ENCODE measurements around the gene WDR54.
"Not testable (repeated sequence)": the region's sequence is repeated elsewhere in the genome, so short reads cannot be mapped to it uniquely, and the experiment has no call there.

The WDR54 gene

DNA sequence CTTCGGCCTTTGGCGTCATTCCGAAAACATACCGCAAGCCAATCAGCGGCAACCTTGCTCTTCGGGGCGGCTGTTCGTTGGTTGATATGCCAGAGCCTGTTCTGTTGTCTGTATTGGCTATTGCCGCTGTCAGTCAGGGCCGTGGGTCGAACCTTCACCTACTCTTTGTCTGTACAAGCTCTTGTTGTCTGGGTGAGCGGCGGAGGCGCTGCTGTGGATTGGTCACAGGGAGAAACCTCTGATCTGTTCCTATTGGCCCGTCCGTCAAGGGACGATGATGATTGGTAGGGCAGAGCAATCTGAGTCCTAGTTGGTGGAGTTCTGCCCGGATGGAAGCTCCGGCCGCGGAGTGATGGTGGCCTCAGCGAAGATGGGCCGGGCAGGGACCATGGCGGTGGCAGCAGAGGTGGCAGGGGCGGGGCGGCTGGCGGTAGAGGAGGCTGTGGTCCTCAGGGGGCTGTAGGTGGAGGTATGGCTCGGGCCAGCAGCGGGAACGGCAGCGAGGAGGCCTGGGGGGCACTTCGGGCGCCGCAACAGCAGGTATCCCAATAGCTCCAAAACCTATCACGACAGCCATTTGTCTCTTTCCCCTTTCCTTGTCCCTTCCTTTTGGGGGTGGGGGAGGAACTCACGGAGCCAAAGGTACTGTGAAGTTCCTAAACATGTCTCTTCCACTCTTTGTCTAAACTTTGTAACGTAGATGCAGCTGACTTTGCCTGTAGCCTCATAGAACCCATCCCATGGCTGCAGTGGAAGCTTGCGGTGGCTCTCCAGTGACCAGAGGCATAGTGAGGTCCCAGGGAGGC is 36.8 kb downstream of the WDR54 start, which contains the start of gene WBP1:
TSS of gene WBP1 (plus strand) at position 307 of the 806 bp plus-strand sequence. CDS start at position 472, 165 bp downstream.
- peak; percentile 99 to 100 for DNase-seq

- no peak for DNase-seq
Observed at GRCh38 chr2:74458938-74459363, 37.4 kb downstream of the WDR54 start.

DNA sequence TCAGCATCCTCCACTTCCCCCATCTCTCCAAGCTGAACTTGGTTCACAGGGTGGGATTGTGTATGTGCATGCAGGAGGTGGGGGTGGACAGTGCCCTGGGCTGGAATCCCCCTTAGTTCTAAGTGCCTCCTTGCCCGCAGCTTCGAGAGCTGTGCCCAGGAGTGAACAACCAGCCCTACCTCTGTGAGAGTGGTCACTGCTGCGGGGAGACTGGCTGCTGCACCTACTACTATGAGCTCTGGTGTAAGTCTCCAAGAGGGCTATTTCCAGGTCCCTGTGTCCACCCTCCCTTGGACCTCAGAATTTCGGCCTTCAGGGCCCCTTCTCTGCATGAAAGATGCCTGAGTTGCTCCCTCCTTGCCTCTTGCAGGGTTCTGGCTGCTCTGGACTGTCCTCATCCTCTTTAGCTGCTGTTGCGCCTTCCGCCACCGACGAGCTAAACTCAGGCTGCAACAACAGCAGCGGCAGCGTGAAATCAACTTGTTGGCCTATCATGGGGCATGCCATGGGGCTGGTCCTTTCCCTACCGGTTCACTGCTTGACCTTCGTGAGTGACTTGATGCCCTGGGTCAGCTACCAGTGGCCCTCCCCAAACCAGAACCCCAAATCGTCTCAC is 38.1 kb downstream of the WDR54 start:
- not testable (repeated sequence) for DNase-seq

GRCh38 chr2:74460187-74460586 is 38.7 kb downstream of the WDR54 start:
- not testable (repeated sequence) for DNase-seq

DNA sequence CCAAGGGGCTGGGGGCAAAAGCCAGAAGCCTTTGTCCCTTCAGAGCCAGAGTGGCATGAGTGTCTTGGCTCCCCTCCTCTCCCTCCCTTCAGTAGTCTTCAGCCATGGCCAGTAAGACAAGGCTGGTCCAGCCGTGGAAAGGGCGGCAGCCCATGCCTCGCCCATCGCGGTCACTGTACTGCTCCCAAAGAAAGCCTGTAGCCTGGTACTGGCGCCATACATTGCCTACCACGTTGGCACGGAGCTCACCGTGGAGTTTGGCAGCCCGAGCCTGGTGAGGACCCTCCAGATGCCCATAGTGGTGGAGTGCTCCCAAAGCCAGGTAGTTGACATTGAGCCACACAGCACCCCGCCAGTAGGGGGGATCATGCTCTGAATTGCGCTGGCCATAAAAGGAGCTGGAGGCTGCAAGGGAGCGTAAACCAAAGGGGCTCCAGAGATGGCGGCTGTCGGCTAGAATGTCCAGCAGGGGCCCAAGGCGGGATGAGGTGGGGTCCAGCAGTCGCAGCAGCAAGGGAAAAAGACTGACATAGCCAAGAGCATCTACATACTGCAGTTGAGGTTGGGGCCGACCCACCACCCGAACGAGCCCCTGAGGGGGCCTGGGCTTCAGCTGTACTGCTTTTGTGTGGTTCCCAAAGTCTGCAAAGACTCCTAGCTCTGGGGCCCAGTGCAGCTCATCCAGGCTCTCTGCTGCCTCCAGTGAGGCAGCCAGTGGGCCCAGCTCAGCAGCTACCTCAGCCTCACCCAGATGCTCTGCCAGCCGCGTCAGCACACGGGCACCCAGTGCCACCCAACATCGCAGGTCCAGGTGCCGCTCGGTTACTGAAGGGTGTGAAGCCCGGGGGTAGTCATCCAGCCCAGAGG is 39.9 kb downstream of the WDR54 start:
- DNase-seq, result no peak

DNA sequence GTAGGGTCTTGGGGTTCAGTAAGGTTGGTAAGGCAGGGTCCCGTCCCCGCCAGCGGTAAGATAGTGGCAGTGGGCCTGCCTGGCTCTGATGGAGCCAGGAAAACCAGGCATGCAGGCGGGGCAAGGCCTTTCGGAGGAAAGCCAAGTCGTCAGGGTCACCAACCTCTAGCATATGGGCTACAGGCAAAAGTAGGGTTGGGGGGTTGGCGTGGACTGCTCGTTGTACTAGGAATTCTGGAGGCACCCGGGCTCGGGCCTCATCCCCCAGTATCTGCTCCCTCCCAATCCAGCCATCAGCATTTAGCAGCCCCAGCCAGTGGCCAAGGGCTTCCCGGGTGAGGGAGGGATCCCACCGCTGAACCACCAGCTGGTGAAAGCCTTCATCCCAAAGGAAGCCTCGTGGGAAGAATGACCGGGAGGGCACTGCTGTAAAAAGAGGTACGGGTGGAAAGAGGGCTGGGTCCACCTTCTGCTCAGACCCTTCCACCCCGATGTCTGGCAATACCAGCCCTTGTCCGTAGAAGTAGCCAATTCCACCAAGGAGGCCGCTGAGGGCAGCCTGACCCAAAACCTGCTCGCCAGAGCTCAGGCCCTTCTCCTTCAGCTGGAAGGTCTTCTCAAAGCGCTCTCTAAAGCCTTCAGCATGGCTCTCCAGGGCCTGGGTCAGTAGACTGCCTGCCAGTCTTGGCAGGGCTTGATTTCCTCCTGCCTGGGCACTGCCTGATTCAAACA is 40.7 kb downstream of the WDR54 start:
- no peak for DNase-seq

DNA sequence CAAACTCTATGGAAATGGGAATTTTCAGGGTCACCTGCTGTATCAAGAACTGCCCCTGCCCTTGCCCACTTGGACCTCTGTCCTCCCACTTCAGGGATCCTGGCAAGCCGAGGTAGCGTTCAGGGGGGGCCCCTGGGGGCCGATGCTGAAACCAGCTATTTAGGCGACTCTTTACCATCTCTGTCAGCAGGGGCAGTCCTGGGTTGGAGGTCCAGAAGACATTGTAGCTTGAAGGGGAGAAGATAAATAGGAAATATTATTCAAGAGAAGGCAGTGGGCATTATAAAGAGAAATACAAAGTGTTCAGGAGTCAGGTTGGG is 41.2 kb downstream of the WDR54 start:
- DNase-seq, result no peak

DNA sequence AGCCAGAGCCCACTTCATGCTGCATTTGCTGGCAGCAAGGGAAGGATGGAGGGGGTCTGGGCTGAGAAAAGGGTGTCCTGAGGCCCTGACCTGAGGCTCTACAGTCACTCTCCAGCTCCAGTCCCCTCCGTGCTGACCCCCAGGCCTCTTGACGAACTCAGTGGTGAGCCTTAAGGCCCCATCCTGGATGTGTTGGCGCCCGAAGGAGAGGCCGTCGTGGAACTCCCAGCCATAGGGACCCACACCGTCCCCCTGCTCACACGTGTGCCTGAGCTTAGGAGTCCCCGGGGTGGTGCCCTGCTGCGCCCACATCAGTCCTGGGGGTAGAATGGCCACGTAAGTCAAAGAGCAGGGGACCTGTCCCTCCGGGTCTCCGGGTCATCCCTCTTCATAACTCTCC is 42.9 kb downstream of the WDR54 start:
- DNase-seq, result no peak

DNA sequence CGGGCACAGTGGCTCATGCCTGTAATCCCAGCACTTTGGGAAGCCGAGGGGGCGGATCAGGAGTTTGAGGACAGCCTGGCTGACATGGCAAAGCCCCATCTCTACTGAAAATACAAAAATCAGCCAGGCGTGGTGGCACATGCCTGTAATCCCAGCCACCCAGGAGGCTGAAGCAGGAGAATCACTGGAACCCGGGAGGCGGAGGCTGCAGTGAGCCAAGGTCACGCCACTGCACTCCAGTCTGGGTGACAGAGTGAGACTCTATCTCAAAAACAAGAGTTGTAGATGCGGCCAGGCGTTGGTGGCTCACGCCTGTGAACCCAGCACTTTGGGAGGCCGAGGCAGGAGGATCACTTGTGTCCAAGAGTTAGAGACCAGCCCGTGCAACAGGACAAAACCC is 49.2 kb downstream of the WDR54 start:
- not testable (repeated sequence) for DNase-seq

DNA sequence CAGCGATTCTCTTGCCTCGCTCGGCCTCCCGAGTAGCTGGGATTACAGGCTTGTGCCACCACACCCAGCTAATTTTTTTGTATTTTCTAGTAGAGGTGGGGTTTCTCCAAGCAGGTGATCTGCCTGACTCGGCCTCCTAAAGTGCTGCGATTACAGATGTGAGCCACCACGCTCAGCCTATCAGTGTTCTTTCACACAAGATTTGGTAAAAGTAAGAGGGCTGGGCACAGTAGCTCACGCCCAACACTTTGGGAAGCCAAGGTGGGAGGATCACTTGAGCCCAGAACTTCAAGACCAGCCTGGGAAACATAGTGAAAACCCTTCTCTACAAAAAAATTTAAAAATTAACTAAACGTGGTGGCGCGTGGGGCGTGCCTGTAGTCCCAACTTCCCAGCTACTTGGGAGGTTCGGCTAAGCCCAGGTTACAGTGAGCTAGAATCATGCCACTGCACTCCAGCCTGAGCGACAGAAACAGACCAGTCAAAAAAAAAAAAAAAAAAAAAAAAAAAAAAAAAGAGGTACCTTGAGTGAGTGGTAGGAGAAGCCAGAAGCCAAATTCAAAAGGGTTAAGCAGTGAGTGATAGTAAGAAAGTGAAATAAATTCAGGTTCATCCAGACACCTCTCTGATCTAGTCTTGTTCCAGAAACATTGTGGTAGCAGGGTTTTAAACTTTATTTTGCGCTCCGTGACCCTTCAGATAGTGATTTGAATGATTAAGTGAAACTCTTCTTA is 50.0 kb downstream of the WDR54 start:
- DNase-seq, result no peak

GRCh38 chr2:74472086-74472944 is 50.8 kb downstream of the WDR54 start, which contains the start of gene MRPL53:
Gene MRPL53, minus strand, starts transcription at chr2:74472680. Its CDS starts 20 bp downstream, at chr2:74472660.
- DNase-seq, result peak; percentile 85 to 90

GRCh38 chr2:74472945-74473258 is 51.4 kb downstream of the WDR54 start:
- DNase-seq, result no peak

GRCh38 chr2:74474481-74474880 is 53.0 kb downstream of the WDR54 start:
- no peak for DNase-seq

- no peak for DNase-seq
Observed at GRCh38 chr2:74474899-74475298, 53.4 kb downstream of the WDR54 start.

All from hippocampal formation (tissue), 2 donors.